Fibroblast of pulmonary artery (primary cell): ENCODE data around the gene PTPRG.

Experiments
- DNase-seq: peaks from one replicate; pipeline ENCODE4 v3.0.0-alpha.2; 2010; ENCODE audit warnings: low read depth
- H3K4me3 ChIP-seq: replicated peaks from 2 replicates; pipeline ENCODE4 v1.5.1; 2011; ENCODE audit warnings: low read depth, mild to moderate bottlenecking, control low read depth, low read length, moderate library complexity
- CTCF ChIP-seq: IDR thresholded peaks from 2 replicates; pipeline ENCODE4 v1.5.1; 2011; ENCODE audit warnings: mild to moderate bottlenecking, control low read depth, low read length, inconsistent platforms; ENCODE audit errors: missing control alignments

PTPRG gene

DNA sequence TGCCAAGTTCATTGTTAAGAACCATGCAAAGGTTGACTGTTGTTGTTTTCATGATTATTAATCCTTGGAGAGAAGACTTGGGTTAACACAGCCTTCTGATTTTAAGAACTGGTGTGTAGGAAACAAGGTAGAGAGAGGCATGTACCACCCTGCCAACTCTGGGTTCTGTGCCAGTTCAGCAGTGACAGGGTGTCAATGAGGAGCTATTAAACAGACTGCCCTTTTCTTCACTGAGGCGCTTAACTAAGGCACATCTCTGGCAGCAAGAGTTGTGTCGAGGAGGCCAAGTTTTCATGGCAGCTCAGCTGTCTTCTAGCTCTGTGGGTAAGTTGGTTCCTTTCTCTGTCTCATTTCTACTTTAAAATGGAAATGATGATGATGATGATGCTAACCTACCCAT, 694.4 kb downstream of the PTPRG start:
- no peak overlapping the region for H3K4me3 ChIP-seq
- TF ChIP-seq CTCF = no peak

DNA sequence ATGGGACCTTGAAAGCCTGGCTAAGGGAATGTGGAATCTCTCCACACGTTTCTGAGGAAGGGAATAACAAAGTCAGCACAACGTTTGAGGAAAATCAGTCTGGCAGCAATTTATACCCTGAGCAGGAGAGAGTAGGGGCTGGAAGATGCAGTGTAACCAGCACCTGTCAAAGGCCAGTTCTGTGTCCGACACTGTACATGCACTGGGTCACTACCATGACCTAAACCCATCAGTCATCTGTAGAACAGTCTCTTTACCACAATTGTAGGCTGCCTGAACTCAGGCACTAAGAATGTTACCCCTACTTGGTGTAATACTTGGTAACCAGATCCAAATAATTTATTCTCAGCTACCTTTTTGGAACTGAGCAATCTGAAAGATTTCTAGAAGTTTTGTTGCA, 698.6 kb downstream of the PTPRG start:
- DNase-seq = no peak
- no peak overlapping the region for H3K4me3 ChIP-seq
- no peak for TF ChIP-seq CTCF

More for the DNA sequence above, 694.4 kb downstream of the PTPRG start:
- no peak for DNase-seq

- no peak for TF ChIP-seq CTCF
These were observed 699.3 kb downstream of the PTPRG start for GRCh38 chr3:62260655-62261054.

GRCh38 chr3:62261121-62261520, 699.8 kb downstream of the PTPRG start:
- H3K4me3 ChIP-seq = no peak overlapping the region
- DNase-seq = no peak
- TF ChIP-seq CTCF = no peak

More at GRCh38 chr3:62260655-62261054, 699.3 kb downstream of the PTPRG start:
- H3K4me3 ChIP-seq = no peak overlapping the region
- DNase-seq = no peak

DNA sequence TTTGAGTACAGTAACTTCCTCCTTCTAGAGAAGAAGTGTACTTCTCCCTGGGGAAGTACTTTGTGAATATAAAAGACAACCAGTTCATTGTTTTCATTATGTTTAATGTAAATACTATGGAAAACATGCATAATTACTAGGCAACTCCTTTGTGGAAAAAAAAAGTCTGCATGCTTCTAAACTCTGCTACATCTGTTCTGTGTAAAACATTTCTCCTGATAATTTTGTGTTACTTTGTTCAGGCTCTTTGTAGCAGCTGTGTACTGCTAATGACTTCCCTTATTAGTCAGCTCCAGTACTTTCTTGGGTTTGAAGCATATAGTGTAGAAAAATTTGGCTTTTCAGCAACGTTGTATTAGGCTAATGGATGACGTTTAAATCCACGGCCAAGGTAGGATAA, 700.4 kb downstream of the PTPRG start:
- no peak overlapping the region for H3K4me3 ChIP-seq
- DNase-seq = no peak
- TF ChIP-seq CTCF = no peak

GRCh38 chr3:62265528-62265927, 704.2 kb downstream of the PTPRG start:
- DNase-seq = no peak
- H3K4me3 ChIP-seq = no peak overlapping the region
- TF ChIP-seq CTCF = no peak

- TF ChIP-seq CTCF = no peak
- H3K4me3 ChIP-seq = no peak overlapping the region
- DNase-seq = no peak
These were observed 705.4 kb downstream of the PTPRG start for GRCh38 chr3:62266668-62267283.
